B cell (primary cell): ENCODE data around the gene PPP1CB.

Experiments
- CTCF ChIP-seq: fragments of 200-600 bp; IDR thresholded peaks from one replicate; pipeline ENCODE4 v1.8.0; 2022; ENCODE audit warnings: antibody characterized with exemption, mild to moderate bottlenecking
- EZH2 ChIP-seq: IDR thresholded peaks from 2 replicates; pipeline ENCODE4 v1.6.1; 2012; ENCODE audit warnings: borderline replicate concordance, low read depth, mild to moderate bottlenecking, moderate library complexity, low read length; ENCODE audit not compliant: insufficient read depth, poor library complexity, severe bottlenecking

DNA sequence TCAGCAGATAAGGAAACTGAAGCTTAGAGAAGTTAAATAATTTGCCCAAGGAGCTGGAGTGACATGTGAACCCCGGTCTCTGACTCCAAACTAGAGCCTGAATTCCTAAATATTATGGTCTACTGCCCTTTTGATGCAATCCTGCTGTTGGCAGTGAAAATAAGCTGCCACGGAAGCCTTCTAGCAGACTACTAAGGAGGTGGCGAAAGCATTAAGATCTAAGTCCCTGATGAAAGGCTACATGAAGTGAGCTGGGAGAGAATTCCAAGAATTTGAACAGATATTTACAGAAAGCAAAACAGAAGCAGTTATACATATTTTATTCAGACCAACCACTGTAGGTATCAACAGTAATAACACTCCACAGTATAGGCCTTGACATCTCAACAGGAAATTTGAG, 90.4 kb downstream of the PPP1CB start:
- TF ChIP-seq CTCF (no peak), EZH2 (no peak)
